GM12892 (cell line): Measurements from ENCODE around the gene SLC39A11.

Source experiments
- POLR2A ChIP-seq: IDR thresholded peaks from 2 replicates; pipeline ENCODE4 v1.6.1; 2011; ENCODE audit warnings: low read depth, low read length, control low read depth
- POLR2AphosphoS5 ChIP-seq: IDR thresholded peaks from 2 replicates; pipeline ENCODE4 v1.6.1; 2011; ENCODE audit warnings: low read depth, low read length, control low read depth
- TAF1 ChIP-seq: IDR thresholded peaks from 2 replicates; pipeline ENCODE4 v1.6.1; 2011; ENCODE audit warnings: low read depth, mild to moderate bottlenecking, control low read depth, low read length, borderline replicate concordance

- TF ChIP-seq POLR2A (no peak), POLR2AphosphoS5 (no peak), TAF1 (no peak)
These were observed 378.0 kb downstream of the SLC39A11 start for GRCh38 chr17:72714357-72714966.
